H1 (cell line): ENCODE measurements around the gene CCDC180. TPM values are rescaled to one million over a fixed set of nuclear protein-coding genes. Genes with fewer than 3 reads are reported as not detected.

Experiments
- GABPA ChIP-seq: IDR thresholded peaks from 2 replicates; pipeline ENCODE4 v1.6.1; 2011; ENCODE audit warnings: mild to moderate bottlenecking, low read length, moderate library complexity, borderline replicate concordance; ENCODE audit not compliant: insufficient read depth
- MAFK ChIP-seq: IDR thresholded peaks from 2 replicates; pipeline ENCODE4 v1.6.1; 2012; ENCODE audit warnings: low read depth, mild to moderate bottlenecking, improper control_type of control experiment, low read length
- TAF7 ChIP-seq: optimal IDR thresholded peaks from 2 replicates; pipeline ENCODE3; 2011; ENCODE audit warnings: low read depth, mild to moderate bottlenecking, inconsistent platforms, low read length, moderate library complexity, borderline replicate concordance
- polyA plus RNA-seq, 7 experiments: library from polyadenylated mRNA; depleted of rRNA in 3 of 7; stranded (reverse) in 5 of 7; unstranded in 2 of 7; fragments of >200 nt in 5 of 7; fragments of 200-250 nt in 2 of 7; gene quantifications; 1 replicate in 5 of 7; 2 replicates in 1 of 7; 4 replicates in 1 of 7; pipeline versions ENCODE4 v1.2.1 to v1.2.3, GENCODE V29; 2011 to 2013; ENCODE audit warnings: missing spikeins in 2 of 7, mixed read lengths in 2 of 7
- total RNA-seq: library from RNA; stranded (reverse); fragmentation: NEBNext Ultra II Directional; extraction: Animal tissue kit (Norgen Biotek cat#: 25700); gene quantifications from 2 replicates; pipeline ENCODE4 v1.2.1, GENCODE V29; 2021
- TF ChIP-seq, protein P1 (sequence below): IDR thresholded peaks from 2 replicates; pipeline ENCODE4 v1.6.1; 2012; ENCODE audit warnings: inconsistent platforms
- TF ChIP-seq, protein P2 (sequence below), 3 experiments: IDR thresholded peaks; 1 replicate in 2 of 3; 2 replicates in 1 of 3; pipeline versions ENCODE4 v1.5.1 to v1.6.1; 2011; ENCODE audit warnings: low read length in 3 of 3, mild to moderate bottlenecking in 3 of 3, inconsistent platforms in 2 of 3, low read depth in 1 of 3, moderate library complexity in 1 of 3; ENCODE audit not compliant: insufficient read depth in 1 of 3; ENCODE audit errors: control extremely low read depth in 1 of 3
- TF ChIP-seq, protein P3 (sequence below): IDR thresholded peaks from 2 replicates; pipeline ENCODE4 v1.6.1; 2012; ENCODE audit warnings: low read length, inconsistent platforms

Gene CCDC180
- total and polyA plus RNA-seq, 2 of the 8 experiments (the other 6 are each of a cell fraction or from before 2014, with no cell fraction given), result 2.6 to 8.2 TPM

DNA sequence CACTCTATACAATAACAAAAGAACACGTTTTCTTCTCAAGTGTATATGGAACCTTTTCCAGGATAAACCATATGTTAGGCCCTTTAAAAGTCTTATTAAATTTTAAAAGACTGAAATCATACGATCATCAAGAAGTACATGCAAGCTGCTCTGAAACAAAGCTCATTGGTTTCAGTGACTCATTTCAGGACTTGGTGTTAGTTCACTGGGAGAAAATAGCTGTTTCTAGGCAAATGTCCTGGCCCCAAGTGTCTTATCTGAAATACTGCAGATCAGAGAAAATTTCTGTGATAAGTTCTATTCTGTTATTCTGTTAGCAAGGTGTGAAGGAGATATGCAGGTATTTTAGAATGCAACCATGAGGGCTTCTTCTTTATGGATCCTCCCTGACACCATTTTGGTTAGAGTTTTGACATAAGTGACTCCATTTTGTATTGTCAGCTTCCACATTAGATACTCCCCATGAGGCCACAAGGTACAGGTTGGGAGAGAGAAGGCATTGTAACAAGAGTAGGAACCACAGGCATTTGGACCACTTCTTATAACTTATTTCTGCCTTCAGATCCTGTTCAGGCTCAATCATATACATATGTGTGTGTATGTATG is 7.5 kb upstream of the CCDC180 start (continued):
- TF ChIP-seq, protein P1, sequence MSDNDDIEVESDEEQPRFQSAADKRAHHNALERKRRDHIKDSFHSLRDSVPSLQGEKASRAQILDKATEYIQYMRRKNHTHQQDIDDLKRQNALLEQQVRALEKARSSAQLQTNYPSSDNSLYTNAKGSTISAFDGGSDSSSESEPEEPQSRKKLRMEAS, result no peak
- TF ChIP-seq, protein P2, sequence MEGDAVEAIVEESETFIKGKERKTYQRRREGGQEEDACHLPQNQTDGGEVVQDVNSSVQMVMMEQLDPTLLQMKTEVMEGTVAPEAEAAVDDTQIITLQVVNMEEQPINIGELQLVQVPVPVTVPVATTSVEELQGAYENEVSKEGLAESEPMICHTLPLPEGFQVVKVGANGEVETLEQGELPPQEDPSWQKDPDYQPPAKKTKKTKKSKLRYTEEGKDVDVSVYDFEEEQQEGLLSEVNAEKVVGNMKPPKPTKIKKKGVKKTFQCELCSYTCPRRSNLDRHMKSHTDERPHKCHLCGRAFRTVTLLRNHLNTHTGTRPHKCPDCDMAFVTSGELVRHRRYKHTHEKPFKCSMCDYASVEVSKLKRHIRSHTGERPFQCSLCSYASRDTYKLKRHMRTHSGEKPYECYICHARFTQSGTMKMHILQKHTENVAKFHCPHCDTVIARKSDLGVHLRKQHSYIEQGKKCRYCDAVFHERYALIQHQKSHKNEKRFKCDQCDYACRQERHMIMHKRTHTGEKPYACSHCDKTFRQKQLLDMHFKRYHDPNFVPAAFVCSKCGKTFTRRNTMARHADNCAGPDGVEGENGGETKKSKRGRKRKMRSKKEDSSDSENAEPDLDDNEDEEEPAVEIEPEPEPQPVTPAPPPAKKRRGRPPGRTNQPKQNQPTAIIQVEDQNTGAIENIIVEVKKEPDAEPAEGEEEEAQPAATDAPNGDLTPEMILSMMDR (IDR thresholded peaks at IDR 0.05; ENCODE audit: control extremely low read depth in 1 of 3, insufficient read depth in 1 of 3, low read depth in 1 of 3, low read length in 3 of 3), result no peak
- TF ChIP-seq MAFK (no peak), GABPA (no peak), TAF7 (no peak)
- TF ChIP-seq, protein P3, sequence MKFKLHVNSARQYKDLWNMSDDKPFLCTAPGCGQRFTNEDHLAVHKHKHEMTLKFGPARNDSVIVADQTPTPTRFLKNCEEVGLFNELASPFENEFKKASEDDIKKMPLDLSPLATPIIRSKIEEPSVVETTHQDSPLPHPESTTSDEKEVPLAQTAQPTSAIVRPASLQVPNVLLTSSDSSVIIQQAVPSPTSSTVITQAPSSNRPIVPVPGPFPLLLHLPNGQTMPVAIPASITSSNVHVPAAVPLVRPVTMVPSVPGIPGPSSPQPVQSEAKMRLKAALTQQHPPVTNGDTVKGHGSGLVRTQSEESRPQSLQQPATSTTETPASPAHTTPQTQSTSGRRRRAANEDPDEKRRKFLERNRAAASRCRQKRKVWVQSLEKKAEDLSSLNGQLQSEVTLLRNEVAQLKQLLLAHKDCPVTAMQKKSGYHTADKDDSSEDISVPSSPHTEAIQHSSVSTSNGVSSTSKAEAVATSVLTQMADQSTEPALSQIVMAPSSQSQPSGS, result no peak
